A172 (cell line): Measurements from ENCODE around the gene GABRP. TPM values are rescaled to one million over a fixed set of nuclear protein-coding genes. Genes with fewer than 3 reads are reported as not detected.

Source experiments
- DNase-seq: peaks from one replicate; pipeline ENCODE4 v3.0.0-alpha.2; 2015; ENCODE audit warnings: low spot score
- total RNA-seq: library from RNA; depleted of rRNA; stranded (reverse); fragments of >200 nt; shearing (Covaris generic); gene quantifications from 2 replicates; pipeline ENCODE4 v1.2.3, GENCODE V29; 2014; rRNA removed

The GABRP gene
- total RNA-seq, 1 experiment from 2014 or later = not detected

GRCh38 chr5:170861667-170861916, 78.1 kb downstream of the GABRP start:
- no peak for DNase-seq

GRCh38 chr5:170861917-170862766, 78.6 kb downstream of the GABRP start, which contains the start of gene RANBP17:
Gene RANBP17, plus strand, starts transcription at chr5:170862018.
- DNase-seq = no peak

GRCh38 chr5:170863646-170864045, 80.1 kb downstream of the GABRP start:
- no peak for DNase-seq

Other genes starting within 250 kb of the GABRP start
- gene RANBP17, start 78.3 kb downstream of the GABRP start, total RNA-seq = not detected in 2 replicates